GM19025 (cell line): ENCODE data around the gene GJA1.

ENCODE experiments used
- ATAC-seq: cut with Tn5 transposase; IDR thresholded peaks from one replicate; pipeline ENCODE4 v1.9.1; 2021; ENCODE audit warnings: mild to moderate bottlenecking, low read depth, moderate library complexity; ENCODE audit not compliant: unreplicated experiment

Gene GJA1

GRCh38 chr6:121482004-121482693, 46.7 kb downstream of the GJA1 start:
- ATAC-seq, result no peak

- ATAC-seq, result no peak
These were observed 47.3 kb downstream of the GJA1 start for GRCh38 chr6:121482751-121483150.

DNA sequence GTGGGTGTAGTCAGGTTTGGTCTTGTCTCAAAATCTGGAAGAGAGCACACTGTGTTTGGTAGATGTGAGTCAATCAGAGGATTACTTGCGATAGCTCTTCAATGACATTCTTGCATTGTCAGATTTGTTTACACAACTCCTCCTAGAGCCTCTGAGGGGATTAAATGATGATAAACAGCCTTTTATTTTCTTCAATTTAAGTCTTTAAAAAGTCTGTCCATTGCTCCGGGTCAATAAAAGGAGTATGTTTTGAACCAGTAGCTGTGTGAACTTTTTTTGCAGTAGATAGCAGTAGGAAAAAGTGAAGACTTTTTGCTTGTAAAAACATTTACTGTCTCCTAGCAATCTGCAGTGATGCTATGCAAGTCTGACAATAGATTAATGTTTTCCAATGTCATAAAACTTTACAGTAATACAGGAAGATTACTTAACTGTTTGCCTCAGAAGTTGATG, 49.9 kb downstream of the GJA1 start:
- ATAC-seq, result no peak

GRCh38 chr6:121491576-121491975, 56.1 kb downstream of the GJA1 start:
- ATAC-seq, result no peak

GRCh38 chr6:121492536-121492935, 57.1 kb downstream of the GJA1 start:
- no peak for ATAC-seq

DNA sequence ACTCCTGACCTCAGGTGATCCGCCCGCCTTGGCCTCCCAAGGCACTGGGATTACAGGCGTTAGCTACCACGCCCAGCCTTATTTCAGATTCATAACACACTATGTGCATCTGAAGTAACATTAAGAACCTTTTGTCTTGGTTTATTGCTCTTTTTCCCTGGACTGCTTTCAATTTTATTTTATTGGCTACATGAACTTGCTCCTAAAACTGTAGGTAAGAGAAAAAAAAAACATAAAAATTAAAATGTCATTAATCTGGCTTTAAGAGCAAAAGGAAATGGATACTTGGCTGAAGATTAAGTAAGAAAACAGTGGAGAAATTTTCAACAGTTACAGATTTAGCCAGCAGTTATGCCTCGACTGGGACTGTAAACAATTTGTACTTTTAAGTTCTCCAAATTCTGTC, 62.5 kb downstream of the GJA1 start:
- ATAC-seq, result no peak

DNA sequence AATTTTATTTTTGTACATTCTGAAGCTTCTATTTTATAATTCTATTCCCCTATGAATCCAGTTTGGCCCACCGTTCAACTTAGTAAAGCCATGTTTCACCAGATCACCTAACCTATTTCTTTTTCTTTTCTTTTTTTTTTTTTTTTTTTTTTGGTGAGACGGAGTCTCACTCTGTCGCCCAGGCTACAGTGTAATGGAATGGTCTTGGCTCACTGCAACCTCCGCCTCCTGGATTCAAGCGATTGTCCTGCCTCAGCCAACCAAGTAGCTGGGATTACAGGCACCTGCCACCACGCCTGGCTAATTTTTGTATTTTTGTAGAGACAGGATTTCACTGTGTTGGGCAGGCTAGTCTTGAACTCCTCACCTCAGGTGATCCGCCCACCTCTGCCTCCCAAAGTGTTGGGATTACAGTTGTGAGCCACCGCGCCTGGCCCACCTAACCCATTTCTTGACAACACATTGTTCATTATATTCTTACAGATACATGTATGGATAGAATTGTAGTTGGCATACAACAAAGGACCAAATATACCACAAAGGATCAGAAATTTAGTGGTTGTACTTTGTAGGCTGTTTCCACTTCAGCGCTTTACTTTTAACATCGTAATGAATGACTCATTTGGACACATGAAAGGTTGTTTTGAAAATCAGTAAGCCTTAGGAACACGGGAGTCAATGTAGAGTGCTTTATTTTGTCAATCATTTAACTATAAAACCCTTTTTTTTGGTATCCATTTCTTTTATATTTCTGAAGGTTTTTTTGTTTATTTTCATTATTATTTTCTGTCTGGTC, 63.2 kb downstream of the GJA1 start:
- ATAC-seq, result no peak
